SH-SY5Y (cell line): Measurements from ENCODE around the gene FEM1C.

Experiments used
- GATA2 ChIP-seq: IDR thresholded peaks from 2 replicates; pipeline ENCODE4 v1.6.1; 2011; ENCODE audit warnings: mild to moderate bottlenecking, low read depth, low read length
- GATA3 ChIP-seq: IDR thresholded peaks from 2 replicates; pipeline ENCODE4 v1.6.1; 2011; ENCODE audit warnings: low read depth, mild to moderate bottlenecking, low read length, moderate library complexity

FEM1C gene

GRCh38 chr5:115487168-115487567 lies 57.4 kb downstream of the FEM1C start:
- TF ChIP-seq GATA3 (no peak), GATA2 (no peak)

GRCh38 chr5:115486728-115487127 lies 57.8 kb downstream of the FEM1C start:
- TF ChIP-seq GATA3 (no peak), GATA2 (no peak)

- TF ChIP-seq GATA3 (no peak), GATA2 (no peak)
Measured at GRCh38 chr5:115484368-115484767, 60.2 kb downstream of the FEM1C start.

GRCh38 chr5:115480900-115481299 lies 63.7 kb downstream of the FEM1C start:
- TF ChIP-seq GATA3 (no peak), GATA2 (no peak)

GRCh38 chr5:115480271-115480670 lies 64.3 kb downstream of the FEM1C start:
- TF ChIP-seq GATA3, result no peak
- TF ChIP-seq GATA2, result no peak

GRCh38 chr5:115478281-115478680 lies 66.3 kb downstream of the FEM1C start:
- TF ChIP-seq GATA3 (no peak), GATA2 (no peak)

- no peak for TF ChIP-seq GATA3
Measured at GRCh38 chr5:115477581-115477980, 67.0 kb downstream of the FEM1C start.

GRCh38 chr5:115475788-115476187 lies 68.8 kb downstream of the FEM1C start:
- no peak for TF ChIP-seq GATA3
- no peak for TF ChIP-seq GATA2

- TF ChIP-seq GATA2 (no peak), GATA3 (no peak)
Measured at GRCh38 chr5:115472271-115473025, 72.1 kb downstream of the FEM1C start.

- TF ChIP-seq GATA2 (no peak), GATA3 (no peak)
Measured at GRCh38 chr5:115471345-115472063, 73.1 kb downstream of the FEM1C start.

GRCh38 chr5:115470921-115471320 lies 73.7 kb downstream of the FEM1C start:
- no peak for TF ChIP-seq GATA2
- no peak for TF ChIP-seq GATA3
